Measurements from ENCODE around the gene LDHA. TPM values are rescaled to one million over a fixed set of nuclear protein-coding genes. Genes with fewer than 3 reads are reported as not detected.
A peak's percentile ranks its signal among the peaks of the same experiment; 100 is the strongest.

Gene LDHA
- total and polyA plus RNA-seq, 8 donors: 106 to 367 (median 278) TPM

GRCh38 chr11:18392434-18393321 is 1.7 kb upstream of the LDHA start:
- H3K9me3 ChIP-seq: no peaks in the 10 kb centered on the region
- TF ChIP-seq POLR2A (IDR thresholded peaks at IDR 0.05) (no peak), CTCF (IDR thresholded peaks at IDR 0.05) (no peak)
- H3K27me3 ChIP-seq: no peaks in the 10 kb centered on the region
- H3K27ac ChIP-seq: peak overlapping the region in 4 of 5 donors; percentile 95 to 98 (median 98)
- no peak overlapping the region for H3K4me3 ChIP-seq
- H3K36me3 ChIP-seq: peaks cover 8 to 10% (median 10%) of the 10 kb centered on the region in 4 donors
- intact Hi-C loops (cut with DNase I; ENCODE audit: low total_unique reads): no loop called here
- peaks cover 15 to 31% (median 22%) of the 10 kb centered on the region in 4 donors for H3K4me1 ChIP-seq
- WGBS, 5 donors: 80 to 92% (median 85%) methylated on average over 4 of the region's 4 CpGs
- DNase-seq: no peak

DNA sequence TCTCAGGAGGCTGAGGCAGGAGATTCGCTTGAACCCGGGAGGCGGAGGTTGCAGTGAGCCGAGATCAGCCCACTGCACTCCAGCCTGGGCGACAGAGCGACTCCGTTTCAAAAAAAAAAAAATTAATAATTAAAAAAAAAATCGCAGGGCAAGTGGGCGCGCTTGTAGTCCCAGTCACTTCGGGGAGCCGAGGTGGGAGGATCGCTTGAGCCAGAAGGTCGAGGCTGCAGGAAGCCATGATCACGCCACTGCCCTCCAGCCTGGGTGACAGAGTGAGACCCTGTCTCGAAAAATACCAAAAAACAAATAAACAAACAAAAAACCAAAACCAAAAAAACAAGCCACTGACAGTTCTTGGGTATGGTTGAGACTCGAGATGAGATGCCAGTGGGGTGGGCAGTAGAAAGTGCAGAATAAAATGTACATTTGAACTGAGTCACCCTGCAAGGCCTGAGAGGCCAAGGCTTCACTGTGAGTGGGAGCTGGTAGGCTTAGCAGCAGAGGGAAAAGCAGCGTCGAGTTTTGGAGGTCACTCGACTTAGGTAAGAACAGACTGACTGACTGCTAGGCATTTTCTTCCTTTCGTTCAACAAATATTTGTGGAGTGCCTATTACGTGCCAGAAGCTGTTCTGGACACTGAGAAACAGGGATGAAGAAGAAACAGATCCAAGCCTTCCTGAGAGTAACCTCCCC is 635 bp upstream of the LDHA start:
- Histone ChIP-seq H3K9me3 (no peaks in the 10 kb centered on the region), H3K4me3 (peak overlapping the region; percentile 67 to 87 (median 80)), H3K4me1 (peaks cover 15 to 38% (median 24%) of the 10 kb centered on the region in 4 donors), H3K27me3 (no peaks in the 10 kb centered on the region), H3K27ac (peak overlapping the region; percentile 91 to 98 (median 98)), H3K36me3 (peaks cover 15 to 20% (median 20%) of the 10 kb centered on the region in 4 donors)
- 71 to 73% (median 71%) methylated on average over 20 to 22 of the region's 22 CpGs for WGBS, 5 donors
- TF ChIP-seq CTCF (IDR thresholded peaks at IDR 0.05) (no peak), POLR2A (IDR thresholded peaks at IDR 0.05) (no peak), EP300 (IDR thresholded peaks at IDR 0.05) (no peak)
- intact Hi-C loops (cut with DNase I; ENCODE audit: low total_unique reads): no loop called here
- DNase-seq: no peak

GRCh38 chr11:18394928-18395734 is 768 bp downstream of the LDHA start:
- Histone ChIP-seq H3K4me1 (peaks cover 15 to 43% (median 27%) of the 10 kb centered on the region in 4 donors), H3K4me3 (peak overlapping the region; percentile 67 to 87 (median 80)), H3K9me3 (no peaks in the 10 kb centered on the region), H3K27ac (peak overlapping the region; percentile 91 to 98 (median 98)), H3K36me3 (peaks cover 29 to 34% (median 34%) of the 10 kb centered on the region in 4 donors), H3K27me3 (no peaks in the 10 kb centered on the region)
- no peak for TF ChIP-seq EP300 (IDR thresholded peaks at IDR 0.05)
- no peak for TF ChIP-seq CTCF (IDR thresholded peaks at IDR 0.05)
- TF ChIP-seq POLR2A (IDR thresholded peaks at IDR 0.05): no peak
- no peak for TF ChIP-seq POLR2AphosphoS5 (IDR thresholded peaks at IDR 0.05)
- DNase-seq: peak; percentile 31 to 51
- 1 to 2% (median 1%) methylated on average over 16 to 36 of the region's 36 CpGs for WGBS, 5 donors
- intact Hi-C loops (cut with DNase I; ENCODE audit: low total_unique reads): no loop called here

Measured in stomach (tissue), 9 donors.